OCI-LY3 (cell line): ENCODE measurements around the gene SLAMF7.

Experiments
- CTCF ChIP-seq: fragments of 200-600, 300-600 bp; sonication (generic); IDR thresholded peaks from 2 replicates; pipeline ENCODE4 v1.5.1; 2014; ENCODE audit warnings: antibody characterized with exemption, low read length, low read depth
- EZH2phosphoT487 ChIP-seq: fragments of 200-600 bp; shearing (Covaris generic); IDR thresholded peaks from 2 replicates; pipeline ENCODE4 v1.6.1; 2018; ENCODE audit warnings: antibody characterized with exemption, mixed run types, low read depth

GRCh38 chr1:160776178-160776577 is 37.1 kb downstream of the SLAMF7 start:
- TF ChIP-seq CTCF (no peak), EZH2phosphoT487 (no peak)
